Smooth muscle cell (in vitro differentiated cells): ENCODE measurements around the gene MAN1A1. TPM values are rescaled to one million over a fixed set of nuclear protein-coding genes. Genes with fewer than 3 reads are reported as not detected.

ENCODE experiments used
- DNase-seq: peaks from one replicate; lab custom pipeline; 2025; ENCODE audit not compliant: unreplicated experiment; lab: John Stamatoyannopoulos, UW
- H2AFZ ChIP-seq: fragments of 200-600 bp; sonication (generic); 2 replicates; pipeline ENCODE4 v1.6.0; 2016; ENCODE audit warnings: antibody characterized with exemption, low read depth, mild to moderate bottlenecking
- H3F3A ChIP-seq: fragments of 200-600 bp; sonication (generic); 2 replicates; pipeline ENCODE4 v1.6.0; 2017; ENCODE audit warnings: antibody characterized with exemption, low read depth
- H3K27ac ChIP-seq: fragments of 200-600 bp; sonication (generic); 2 replicates; pipeline ENCODE4 v1.5.1; 2016; ENCODE audit warnings: low read depth, mild to moderate bottlenecking
- H3K27me3 ChIP-seq: fragments of 200-600 bp; sonication (generic); 2 replicates; pipeline ENCODE4 v1.6.1; 2016; ENCODE audit warnings: low read depth, mild to moderate bottlenecking
- H3K36me3 ChIP-seq: fragments of 200-600 bp; sonication (generic); 2 replicates; pipeline ENCODE4 v1.5.1; 2016; ENCODE audit warnings: low read depth
- H3K4me1 ChIP-seq: fragments of 200-600 bp; sonication (generic); 2 replicates; pipeline ENCODE4 v1.5.1; 2016; ENCODE audit warnings: low read depth
- H3K4me2 ChIP-seq: fragments of 200-600 bp; sonication (generic); 2 replicates; pipeline ENCODE4 v1.6.0; 2016; ENCODE audit warnings: mild to moderate bottlenecking
- H3K4me3 ChIP-seq: fragments of 200-600 bp; sonication (generic); 2 replicates; pipeline ENCODE4 v1.5.1; 2016; ENCODE audit warnings: mild to moderate bottlenecking
- H3K79me2 ChIP-seq: fragments of 200-600 bp; sonication (generic); 2 replicates; pipeline ENCODE4 v1.6.0; 2016; ENCODE audit warnings: low read depth, mild to moderate bottlenecking
- H3K9ac ChIP-seq: fragments of 200-600 bp; sonication (generic); 2 replicates; pipeline ENCODE4 v1.6.0; 2016; ENCODE audit warnings: low read depth
- H3K9me3 ChIP-seq: fragments of 200-600 bp; sonication (generic); replicated peaks from 2 replicates; pipeline ENCODE4 v1.5.1; 2016; ENCODE audit warnings: low read depth
- H4K20me1 ChIP-seq: fragments of 200-600 bp; sonication (generic); 2 replicates; pipeline ENCODE4 v1.6.0; 2016; ENCODE audit warnings: low read depth
- CTCF ChIP-seq: fragments of 200-600 bp; sonication (generic); IDR thresholded peaks from 2 replicates; pipeline ENCODE4 v1.5.1; 2017; ENCODE audit warnings: borderline replicate concordance, mild to moderate bottlenecking, antibody characterized with exemption; ENCODE audit not compliant: insufficient read depth, poor library complexity, severe bottlenecking
- WGBS: methylation state at CpG from one replicate; pipeline ENCODE4 v1.1.7; 2016; ENCODE audit warnings: low lambda C conversion rate; 5-methylcytosine and 5-hydroxymethylcytosine counted together
- polyA plus RNA-seq: library from polyadenylated mRNA; unstranded; fragments of >200 nt; fragmentation: Nextera tagmentation; extraction: Ambion mirVana; gene quantifications from 2 replicates; pipeline ENCODE4 v1.2.1, GENCODE V29; 2016
- total RNA-seq: library from RNA; depleted of rRNA; stranded (reverse); fragments of >200 nt; gene quantifications from 2 replicates; pipeline ENCODE4 v1.2.3, GENCODE V29; 2014

The MAN1A1 gene
- total and polyA plus RNA-seq, 2 experiments from 2014 or later = 57.1 to 127 TPM

DNA sequence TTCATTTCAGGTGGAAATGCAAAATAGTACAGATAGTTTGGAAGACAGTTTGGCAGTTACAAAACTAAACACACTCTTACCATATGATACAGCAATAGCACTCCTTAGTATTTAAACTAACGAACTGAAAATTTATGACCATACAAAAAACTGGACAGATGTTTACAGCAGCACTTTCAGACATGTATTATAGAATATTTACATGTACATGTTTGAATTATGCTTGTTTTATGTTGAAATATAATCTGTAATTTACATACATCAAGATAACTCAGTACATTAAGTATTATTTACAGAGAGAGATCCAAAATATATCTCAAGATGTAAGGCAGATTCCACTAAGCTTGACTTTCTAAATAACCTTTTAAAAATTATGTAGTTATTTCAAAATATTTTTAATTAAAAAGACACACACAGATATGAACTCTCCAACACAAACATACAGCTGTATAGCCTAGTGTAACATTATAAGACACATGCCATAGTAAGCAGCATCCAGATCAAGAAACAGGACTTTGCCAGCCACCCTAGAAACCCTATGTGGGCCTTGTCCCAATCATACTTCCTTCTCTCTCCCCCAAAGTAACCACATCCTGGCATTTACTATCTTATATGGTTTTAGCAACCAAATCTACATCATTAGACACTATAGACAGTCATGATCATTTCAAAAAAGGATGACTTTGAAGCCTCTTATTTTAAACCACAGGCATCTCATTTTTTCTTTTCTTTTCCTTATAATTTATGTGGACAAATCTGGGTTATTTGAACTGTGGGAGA, 82.2 kb downstream of the MAN1A1 start:
- WGBS = 86% methylated on average over 1 of the region's 1 CpG
- peaks cover 62% of the 10 kb centered on the region for H3K79me2 ChIP-seq
- peaks cover 5% of the 10 kb centered on the region for H4K20me1 ChIP-seq
- no peaks in the 10 kb centered on the region for H3K4me1 ChIP-seq
- H3K27ac ChIP-seq = no peak overlapping the region
- H3K9me3 ChIP-seq = peaks cover 3% of the 10 kb centered on the region
- H2AFZ ChIP-seq = no peak overlapping the region
- no peaks in the 10 kb centered on the region for H3F3A ChIP-seq
- no peaks in the 10 kb centered on the region for H3K27me3 ChIP-seq
- H3K36me3 ChIP-seq = peaks cover 10% of the 10 kb centered on the region
- DNase-seq = no peak
- H3K9ac ChIP-seq = no peak overlapping the region
- no peak overlapping the region for H3K4me3 ChIP-seq
- no peak overlapping the region for H3K4me2 ChIP-seq
- TF ChIP-seq CTCF = no peak

GRCh38 chr6:119264854-119265397, 84.6 kb downstream of the MAN1A1 start:
- Histone ChIP-seq H3K9me3 (no peaks in the 10 kb centered on the region), H4K20me1 (peaks cover 5% of the 10 kb centered on the region), H3K79me2 (peaks cover 50% of the 10 kb centered on the region), H2AFZ (no peak overlapping the region), H3K9ac (no peak overlapping the region), H3K4me3 (no peak overlapping the region), H3K4me2 (no peak overlapping the region), H3K36me3 (no peaks in the 10 kb centered on the region), H3F3A (peaks cover 4% of the 10 kb centered on the region), H3K27ac (no peak overlapping the region), H3K27me3 (no peaks in the 10 kb centered on the region), H3K4me1 (no peaks in the 10 kb centered on the region)
- DNase-seq = no peak
- no peak for TF ChIP-seq CTCF

DNA sequence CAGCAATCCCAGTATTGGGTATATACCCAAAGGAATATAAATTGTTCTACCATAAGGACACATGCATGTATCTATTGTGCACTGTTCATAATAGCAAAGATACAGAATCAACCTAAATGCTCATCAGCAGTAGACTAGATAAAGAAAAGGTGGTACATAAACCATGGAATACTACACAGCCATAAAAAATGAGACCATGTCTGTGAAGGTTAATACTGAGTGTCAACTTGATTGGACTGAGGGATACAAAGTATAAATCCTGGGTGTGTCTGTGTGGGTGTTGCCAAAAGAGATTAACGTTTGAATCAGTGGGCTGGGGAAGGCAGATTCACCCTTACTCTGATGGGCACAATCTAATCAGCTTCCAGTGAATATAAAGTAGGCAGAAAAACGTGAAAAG, 86.9 kb downstream of the MAN1A1 start:
- Histone ChIP-seq H3K4me2 (no peak overlapping the region), H2AFZ (no peak overlapping the region), H3K79me2 (peaks cover 62% of the 10 kb centered on the region), H3K9ac (no peak overlapping the region), H3K9me3 (no peaks in the 10 kb centered on the region), H3K27ac (no peak overlapping the region), H3K4me3 (no peak overlapping the region), H3K27me3 (no peaks in the 10 kb centered on the region), H3K4me1 (no peaks in the 10 kb centered on the region), H3K36me3 (no peaks in the 10 kb centered on the region), H3F3A (peaks cover 4% of the 10 kb centered on the region), H4K20me1 (peaks cover 5% of the 10 kb centered on the region)
- DNase-seq = no peak
- TF ChIP-seq CTCF = no peak
- WGBS = 47% methylated on average over 2 of the region's 2 CpGs

- H3K4me2 ChIP-seq = no peak overlapping the region
- H3K9me3 ChIP-seq = no peaks in the 10 kb centered on the region
- H3K27me3 ChIP-seq = no peaks in the 10 kb centered on the region
- peaks cover 5% of the 10 kb centered on the region for H4K20me1 ChIP-seq
- H3K36me3 ChIP-seq = no peaks in the 10 kb centered on the region
- WGBS = 66% methylated on average over 3 of the region's 3 CpGs
- no peak overlapping the region for H2AFZ ChIP-seq
- H3K4me3 ChIP-seq = no peak overlapping the region
- H3K79me2 ChIP-seq = peaks cover 62% of the 10 kb centered on the region
- no peak overlapping the region for H3K9ac ChIP-seq
- peaks cover 4% of the 10 kb centered on the region for H3F3A ChIP-seq
- no peaks in the 10 kb centered on the region for H3K4me1 ChIP-seq
- peak overlapping the region; percentile 82 for H3K27ac ChIP-seq
- no peak for TF ChIP-seq CTCF
- no peak for DNase-seq
These were observed 87.6 kb downstream of the MAN1A1 start for GRCh38 chr6:119261944-119262284.
